Trophoblast cell (in vitro differentiated cells and primary cell): ENCODE data around the gene OR8G1.

ENCODE experiments used
- DNase-seq, 2 donors: peaks; one replicate each; pipeline ENCODE4 v3.0.0-alpha.2; 2016
- H2AFZ ChIP-seq: 2 replicates; pipeline ENCODE4 v1.6.1; 2013; ENCODE audit warnings: low read length, moderate library complexity, mild to moderate bottlenecking; ENCODE audit not compliant: insufficient read depth, poor library complexity
- H2AK5ac ChIP-seq: 2 replicates; pipeline ENCODE4 v1.6.1; 2013; ENCODE audit warnings: mild to moderate bottlenecking, low read length
- H2BK120ac ChIP-seq: 2 replicates; pipeline ENCODE4 v1.6.1; 2013; ENCODE audit warnings: low read length, mild to moderate bottlenecking, moderate library complexity; ENCODE audit not compliant: insufficient read depth, poor library complexity
- H2BK12ac ChIP-seq: 2 replicates; pipeline ENCODE4 v1.6.1; 2013; ENCODE audit warnings: mild to moderate bottlenecking, low read length, moderate library complexity
- H2BK5ac ChIP-seq: 2 replicates; pipeline ENCODE4 v1.6.1; 2013; ENCODE audit warnings: low read length, low read depth, moderate library complexity, mild to moderate bottlenecking; ENCODE audit not compliant: poor library complexity
- H3K14ac ChIP-seq: 2 replicates; pipeline ENCODE4 v1.6.1; 2013; ENCODE audit warnings: mild to moderate bottlenecking, low read length
- H3K18ac ChIP-seq: 2 replicates; pipeline ENCODE4 v1.6.1; 2013; ENCODE audit warnings: mild to moderate bottlenecking, low read length
- H3K23ac ChIP-seq: 2 replicates; pipeline ENCODE4 v1.6.1; 2013; ENCODE audit warnings: low read length
- H3K27ac ChIP-seq: 2 replicates; pipeline ENCODE4 v1.5.1; 2013; ENCODE audit warnings: low read depth, mild to moderate bottlenecking, inconsistent platforms, low read length, moderate library complexity
- H3K27me3 ChIP-seq: 2 replicates; pipeline ENCODE4 v1.6.1; 2013; ENCODE audit warnings: inconsistent platforms, mild to moderate bottlenecking, low read length, moderate library complexity; ENCODE audit not compliant: insufficient read depth
- H3K36me3 ChIP-seq, 2 experiments: 1 replicate in 1 of 2; 2 replicates in 1 of 2; pipeline ENCODE4 v1.6.1; 2013; ENCODE audit warnings: low read length in 2 of 2, mild to moderate bottlenecking in 2 of 2, moderate library complexity in 1 of 2; ENCODE audit not compliant: insufficient read depth in 2 of 2, control insufficient read depth in 1 of 2
- H3K4ac ChIP-seq: 2 replicates; pipeline ENCODE4 v1.6.1; 2013; ENCODE audit warnings: low read depth, mild to moderate bottlenecking, low read length, moderate library complexity
- H3K4me1 ChIP-seq, 2 experiments: 1 replicate in 1 of 2; 2 replicates in 1 of 2; pipeline ENCODE4 v1.6.1; 2013; ENCODE audit warnings: low read length in 2 of 2, mild to moderate bottlenecking in 2 of 2, moderate library complexity in 1 of 2; ENCODE audit not compliant: insufficient read depth in 2 of 2, control insufficient read depth in 1 of 2
- H3K4me2 ChIP-seq: 2 replicates; pipeline ENCODE4 v1.6.1; 2013; ENCODE audit warnings: inconsistent platforms, mild to moderate bottlenecking, low read length, moderate library complexity
- H3K4me3 ChIP-seq: 2 replicates; pipeline ENCODE4 v1.5.1; 2013; ENCODE audit warnings: mild to moderate bottlenecking, low read depth, low read length, inconsistent platforms
- H3K79me1 ChIP-seq: one replicate; pipeline ENCODE4 v1.6.1; 2013; ENCODE audit warnings: low read length
- H3K79me2 ChIP-seq: 2 replicates; pipeline ENCODE4 v1.6.1; 2013; ENCODE audit warnings: low read length, mild to moderate bottlenecking; ENCODE audit not compliant: control insufficient read depth, insufficient read depth, poor library complexity
- H3K9ac ChIP-seq: 2 replicates; pipeline ENCODE4 v1.6.1; 2013; ENCODE audit warnings: mild to moderate bottlenecking, low read length
- H3K9me3 ChIP-seq: 2 replicates; pipeline ENCODE4 v1.6.1; 2013; ENCODE audit warnings: low read depth, mild to moderate bottlenecking, control low read depth, inconsistent platforms, low read length; ENCODE audit not compliant: insufficient read depth
- H4K12ac ChIP-seq: 2 replicates; pipeline ENCODE4 v1.6.1; 2013; ENCODE audit warnings: low read depth, mild to moderate bottlenecking, low read length, moderate library complexity
- H4K8ac ChIP-seq: 2 replicates; pipeline ENCODE4 v1.6.1; 2013; ENCODE audit warnings: low read depth, mild to moderate bottlenecking, low read length, moderate library complexity
- H4K91ac ChIP-seq: one replicate; pipeline ENCODE4 v1.6.1; 2013; ENCODE audit warnings: low read depth, mild to moderate bottlenecking, low read length, moderate library complexity
- WGBS: extraction: QIAGEN DNeasy Blood & Tissue Kit; methylation state at CpG from one replicate; pipeline ENCODE4 v1.1.7; 2013; ENCODE audit warnings: missing lambda C conversion rate; ENCODE audit not compliant: insufficient read length, insufficient coverage; ENCODE audit errors: extremely low coverage; 5-methylcytosine and 5-hydroxymethylcytosine counted together

OR8G1 gene

DNA sequence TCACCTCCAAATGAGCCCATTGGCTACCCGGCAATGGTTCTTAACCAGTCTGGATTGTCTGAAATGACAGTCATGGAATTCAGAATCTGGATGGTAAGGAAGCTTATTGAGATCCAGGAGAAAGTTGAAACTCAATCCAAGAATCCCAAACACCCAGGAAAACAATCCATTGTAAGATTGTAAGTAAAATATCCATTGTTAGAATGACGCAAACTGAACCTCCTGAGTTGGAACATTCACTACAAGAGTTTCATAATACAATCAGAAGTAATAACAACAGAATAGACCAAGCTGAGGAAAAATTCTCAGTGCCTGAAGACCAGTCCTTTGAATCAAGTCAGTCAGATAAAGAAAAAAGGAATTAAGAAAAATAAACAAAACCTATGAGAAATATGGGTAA lies 37.4 kb downstream of the OR8G1 start:
- Histone ChIP-seq H2BK12ac (no peak overlapping the region), H2AK5ac (no peak overlapping the region), H4K12ac (no peak overlapping the region), H3K9ac (no peak overlapping the region), H3K14ac (no peak overlapping the region), H2BK120ac (no peak overlapping the region), H3K4ac (no peak overlapping the region), H4K91ac (no peak overlapping the region), H3K9me3 (no peaks in the 10 kb centered on the region), H3K79me1 (no peaks in the 10 kb centered on the region), H2AFZ (no peak overlapping the region), H2BK5ac (no peak overlapping the region), H3K27ac (no peak overlapping the region), H3K36me3 (no peaks in the 10 kb centered on the region), H3K79me2 (no peaks in the 10 kb centered on the region), H3K27me3 (no peaks in the 10 kb centered on the region), H3K18ac (no peak overlapping the region), H4K8ac (no peak overlapping the region), H3K4me1 (no peaks in the 10 kb centered on the region), H3K4me2 (no peak overlapping the region), H3K23ac (no peak overlapping the region), H3K4me3 (no peak overlapping the region)
- no CpG with 5 or more reads among the region's 2 CpGs for WGBS
- no peak for DNase-seq

DNA sequence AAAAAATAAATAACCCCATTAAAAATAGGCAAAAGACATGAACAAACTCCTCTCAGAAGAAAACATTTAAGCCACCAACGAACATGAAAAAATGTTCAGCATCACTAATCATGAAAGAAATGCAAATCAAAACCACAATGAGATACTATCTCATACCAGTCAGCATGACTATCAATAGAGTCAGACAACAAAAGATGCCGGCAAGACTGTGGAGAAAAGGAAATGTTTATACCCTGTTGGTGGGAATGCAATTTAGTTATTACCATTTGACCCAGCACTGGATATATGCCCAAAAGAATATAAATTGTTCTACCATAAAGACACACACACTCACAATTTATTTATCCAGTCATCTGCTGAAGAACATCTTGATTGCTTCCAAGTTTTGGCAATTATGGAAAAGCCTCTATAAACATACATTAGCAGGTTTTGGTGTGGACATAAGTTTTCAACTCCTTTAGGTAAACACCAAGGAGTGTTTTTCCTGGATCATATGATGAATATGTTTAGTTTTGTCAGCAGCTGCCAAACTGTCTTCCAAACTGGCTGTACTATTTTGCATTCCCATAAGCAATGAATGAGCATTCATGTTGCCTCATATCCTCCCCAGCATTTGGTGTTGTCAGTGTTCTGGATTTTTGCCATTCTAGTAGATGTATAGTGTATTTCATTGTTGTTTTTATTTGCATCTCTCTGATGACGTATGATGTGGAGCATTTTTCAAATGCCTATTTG lies 44.9 kb downstream of the OR8G1 start:
- Histone ChIP-seq H3K27ac (no peak overlapping the region), H4K8ac (no peak overlapping the region)
- WGBS, result no CpG with 5 or more reads among the region's 3 CpGs

DNA sequence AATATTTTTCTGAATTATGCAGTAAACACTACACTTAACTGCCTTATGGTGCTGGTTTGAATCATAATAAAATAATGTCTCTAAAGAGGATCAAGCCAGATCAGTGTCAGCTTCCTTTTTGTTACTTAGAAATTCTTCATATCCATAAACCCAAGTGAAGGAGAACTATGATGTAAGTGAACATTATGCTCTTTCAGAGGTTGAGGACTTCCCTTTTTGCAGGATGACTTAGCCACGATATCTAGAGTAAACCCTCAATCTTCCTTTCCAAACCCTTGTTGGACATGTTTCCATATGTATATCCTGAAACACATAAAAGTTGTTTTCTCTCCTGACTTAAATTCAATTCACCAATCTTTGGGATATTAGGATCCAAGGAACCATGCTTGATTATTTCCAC lies 53.8 kb downstream of the OR8G1 start:
- Histone ChIP-seq H3K79me1 (no peaks in the 10 kb centered on the region), H3K27ac (no peak overlapping the region), H3K18ac (no peak overlapping the region), H4K91ac (no peak overlapping the region), H3K4me3 (no peak overlapping the region), H2BK120ac (no peak overlapping the region), H3K79me2 (no peaks in the 10 kb centered on the region), H4K12ac (no peak overlapping the region), H3K36me3 (no peaks in the 10 kb centered on the region), H2BK12ac (no peak overlapping the region), H3K4me2 (no peak overlapping the region), H3K14ac (no peak overlapping the region), H3K23ac (no peak overlapping the region), H4K8ac (no peak overlapping the region), H3K9me3 (no peaks in the 10 kb centered on the region), H3K4me1 (no peaks in the 10 kb centered on the region), H3K9ac (no peak overlapping the region), H3K27me3 (no peaks in the 10 kb centered on the region), H3K4ac (no peak overlapping the region), H2BK5ac (no peak overlapping the region), H2AFZ (no peak overlapping the region), H2AK5ac (no peak overlapping the region)
- no peak for DNase-seq
- no CpG with 5 or more reads among the region's 1 CpG for WGBS

More for the DNA sequence above, 44.9 kb downstream of the OR8G1 start:
- Histone ChIP-seq H3K18ac (no peak overlapping the region), H3K36me3 (no peaks in the 10 kb centered on the region), H3K4ac (no peak overlapping the region), H3K9me3 (no peaks in the 10 kb centered on the region), H2BK120ac (no peak overlapping the region), H3K4me3 (no peak overlapping the region), H2AK5ac (no peak overlapping the region), H3K79me2 (no peaks in the 10 kb centered on the region), H2AFZ (no peak overlapping the region), H4K91ac (no peak overlapping the region), H2BK12ac (no peak overlapping the region), H3K14ac (no peak overlapping the region), H3K4me1 (no peaks in the 10 kb centered on the region), H3K27me3 (no peaks in the 10 kb centered on the region), H3K9ac (no peak overlapping the region), H4K12ac (no peak overlapping the region), H3K79me1 (no peaks in the 10 kb centered on the region), H3K4me2 (no peak overlapping the region), H2BK5ac (no peak overlapping the region), H3K23ac (no peak overlapping the region)
- peak; percentile 19 to 76 for DNase-seq

DNA sequence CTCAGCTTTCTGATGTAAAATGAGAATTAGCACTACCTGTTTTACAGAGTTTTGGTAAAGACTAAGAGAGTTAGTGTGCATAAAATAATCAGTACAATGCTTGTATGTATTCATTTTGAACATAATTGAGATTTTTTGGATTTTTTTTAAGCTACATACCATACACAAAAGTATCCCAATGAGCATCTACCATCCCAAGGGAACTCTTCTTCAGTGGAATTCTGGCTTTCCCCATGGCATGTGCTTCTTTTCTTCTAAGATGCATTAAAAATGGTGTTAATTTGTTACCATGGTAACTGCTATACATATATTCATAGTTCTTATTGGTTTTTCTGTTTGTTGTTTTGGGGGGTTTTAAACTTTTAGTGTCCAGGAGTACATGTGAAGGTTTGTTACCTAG lies 55.1 kb downstream of the OR8G1 start:
- Histone ChIP-seq H2BK12ac (no peak overlapping the region), H3K4me2 (no peak overlapping the region), H3K9me3 (no peaks in the 10 kb centered on the region), H3K14ac (no peak overlapping the region), H3K4ac (no peak overlapping the region), H3K79me1 (no peaks in the 10 kb centered on the region), H3K36me3 (no peaks in the 10 kb centered on the region), H4K12ac (no peak overlapping the region), H3K23ac (no peak overlapping the region), H2BK120ac (no peak overlapping the region), H3K9ac (no peak overlapping the region), H3K27me3 (no peaks in the 10 kb centered on the region), H3K79me2 (no peaks in the 10 kb centered on the region), H2AK5ac (no peak overlapping the region), H4K91ac (no peak overlapping the region), H3K4me1 (no peaks in the 10 kb centered on the region), H3K4me3 (no peak overlapping the region), H4K8ac (no peak overlapping the region), H2AFZ (no peak overlapping the region), H3K18ac (no peak overlapping the region), H3K27ac (no peak overlapping the region), H2BK5ac (no peak overlapping the region)
- DNase-seq, result no peak
